ENCODE results near the gene SPSB4. TPM values are rescaled to one million over a fixed set of nuclear protein-coding genes. Genes with fewer than 3 reads are reported as not detected.
"Not testable (repeated sequence)": the region's sequence is repeated elsewhere in the genome, so short reads cannot be mapped to it uniquely, and the experiment has no call there.

The SPSB4 gene
- total RNA-seq, 1 donor from 2014 or later = under 0.01 TPM

DNA sequence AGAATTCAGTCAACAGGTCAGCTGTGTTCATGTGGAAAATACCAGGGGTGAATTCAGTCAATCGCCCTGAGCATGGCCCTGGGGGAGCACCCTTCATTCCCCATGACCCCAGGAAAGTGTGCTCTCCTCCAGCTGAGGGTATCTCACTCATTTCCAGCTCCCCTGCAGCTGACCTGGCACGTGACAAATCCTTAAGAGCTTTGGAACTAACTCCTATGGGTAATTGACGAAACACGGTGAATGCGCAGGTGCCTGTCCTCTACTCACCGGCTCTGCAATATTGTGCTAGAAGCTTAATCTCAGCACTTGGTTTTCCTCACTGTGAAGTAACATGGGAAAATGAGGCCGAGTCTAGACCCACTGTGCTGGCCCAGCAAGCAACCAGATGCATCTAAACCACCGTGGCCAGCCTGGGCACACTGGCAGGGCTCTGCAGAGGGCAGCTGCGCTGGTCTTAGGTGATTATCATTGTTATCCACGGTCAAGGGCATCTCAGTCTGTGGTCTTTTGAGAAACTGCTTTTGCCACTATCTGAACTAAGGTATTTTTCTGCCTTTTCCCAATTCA lies 63.1 kb downstream of the SPSB4 start:
- DNase-seq (ENCODE audit: low read depth in 2 of 2) = no peak

DNA sequence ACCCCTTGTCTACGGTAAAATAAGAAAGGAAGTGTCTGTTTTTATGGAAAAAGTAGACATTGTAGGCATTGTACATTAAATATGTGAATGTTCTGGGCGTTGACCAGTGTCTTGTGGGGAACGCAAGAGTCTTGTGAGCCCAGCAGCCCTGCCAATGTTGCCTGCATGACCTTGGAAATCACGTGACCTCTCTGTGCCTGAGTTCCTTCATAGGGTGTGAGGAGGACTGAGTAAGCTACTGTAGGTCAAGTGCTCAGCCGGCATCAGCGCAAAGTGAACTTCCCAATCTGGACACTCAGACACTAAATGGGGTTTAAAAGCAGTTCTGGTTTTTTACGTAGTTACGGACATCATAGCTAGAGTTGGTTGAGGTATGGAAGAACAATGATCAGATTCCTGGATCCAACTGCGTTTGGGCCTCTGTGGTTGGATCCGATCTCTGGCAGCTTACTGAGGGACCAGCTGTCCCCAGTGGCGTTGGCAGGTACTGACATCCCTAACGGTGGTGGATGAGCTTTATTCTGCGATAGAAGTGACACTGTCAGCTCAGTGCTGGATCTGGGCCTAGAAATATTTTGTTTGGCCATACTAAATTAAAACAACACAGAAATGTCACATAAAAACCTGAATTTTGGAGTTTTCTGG lies 63.8 kb downstream of the SPSB4 start:
- DNase-seq (ENCODE audit: low read depth in 2 of 2) = no peak

DNA sequence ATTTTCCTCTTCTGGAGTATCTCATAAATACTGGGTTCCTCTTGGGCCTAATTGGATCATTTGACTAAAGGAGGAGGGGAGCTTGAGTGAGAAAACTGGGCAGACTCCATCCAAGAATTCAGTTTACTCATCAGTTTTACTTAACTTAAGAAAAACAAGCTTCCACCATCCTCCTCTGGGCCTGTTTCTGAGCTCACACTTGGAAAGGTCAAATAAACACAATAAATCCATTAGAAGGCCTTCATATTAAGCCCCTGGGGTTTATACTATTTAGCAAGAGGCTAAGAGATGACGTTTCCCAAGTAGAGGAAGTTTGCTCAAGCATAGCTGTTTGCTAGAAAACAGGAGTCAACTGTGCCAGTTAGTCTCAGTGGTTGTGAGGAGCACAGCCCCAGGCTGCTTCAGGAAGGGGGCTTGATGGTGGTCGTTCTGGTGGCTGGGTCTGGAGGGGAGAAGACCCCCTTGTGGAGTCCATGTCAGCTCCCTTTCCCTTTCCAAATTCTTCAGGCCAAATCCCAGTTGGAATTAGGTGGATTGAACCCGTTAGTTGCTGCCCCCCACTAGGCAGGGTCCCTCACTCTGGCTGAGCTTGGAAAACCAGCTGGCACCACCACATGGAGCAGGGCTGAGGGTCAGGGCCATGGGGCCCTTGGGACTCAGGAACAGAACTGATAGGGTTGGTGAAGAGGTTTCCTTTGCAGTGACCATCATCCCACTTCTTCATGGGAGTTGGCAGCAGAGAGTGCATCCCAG lies 64.8 kb downstream of the SPSB4 start:
- DNase-seq (ENCODE audit: low read depth in 2 of 2) = no peak

DNA sequence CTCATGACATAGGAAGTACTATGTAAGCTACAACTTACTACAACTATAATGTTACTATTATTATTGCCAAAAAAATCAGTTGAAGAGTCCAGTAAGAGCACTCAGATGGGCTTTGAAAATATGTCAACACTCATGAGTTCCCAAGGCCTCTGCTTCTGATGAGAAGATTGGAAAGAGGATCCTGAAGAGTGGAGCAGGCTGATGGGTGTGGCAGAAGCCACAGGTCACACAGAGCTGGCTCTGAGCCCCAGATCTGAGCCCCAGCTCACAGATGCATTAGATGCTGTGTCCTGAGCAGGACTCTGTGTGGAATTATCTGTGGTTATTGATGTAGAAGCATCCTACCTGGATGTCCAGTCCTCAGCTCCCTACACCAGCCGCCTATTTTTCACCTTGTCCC lies 65.6 kb downstream of the SPSB4 start:
- no peak for DNase-seq (ENCODE audit: low read depth in 2 of 2)

DNA sequence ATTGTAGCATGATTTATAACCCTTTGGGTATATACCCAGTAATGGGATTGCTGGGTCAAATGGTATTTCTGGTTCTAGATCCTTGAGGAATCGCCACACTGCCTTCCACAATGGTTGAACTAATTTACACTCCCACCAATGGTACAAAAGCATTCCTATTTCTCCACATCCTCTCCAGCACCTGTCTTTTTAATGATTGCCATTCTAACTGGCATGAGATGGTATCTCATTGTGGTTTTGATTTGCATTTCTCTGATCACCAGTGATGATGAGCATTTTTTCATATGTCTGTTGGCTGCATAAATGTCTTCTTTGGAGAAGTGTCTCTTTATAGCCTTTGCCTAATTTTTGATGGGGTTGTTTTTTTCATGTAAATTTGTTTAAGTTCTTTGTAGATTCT lies 66.8 kb downstream of the SPSB4 start:
- not testable (repeated sequence) for DNase-seq (ENCODE audit: low read depth in 2 of 2)

DNA sequence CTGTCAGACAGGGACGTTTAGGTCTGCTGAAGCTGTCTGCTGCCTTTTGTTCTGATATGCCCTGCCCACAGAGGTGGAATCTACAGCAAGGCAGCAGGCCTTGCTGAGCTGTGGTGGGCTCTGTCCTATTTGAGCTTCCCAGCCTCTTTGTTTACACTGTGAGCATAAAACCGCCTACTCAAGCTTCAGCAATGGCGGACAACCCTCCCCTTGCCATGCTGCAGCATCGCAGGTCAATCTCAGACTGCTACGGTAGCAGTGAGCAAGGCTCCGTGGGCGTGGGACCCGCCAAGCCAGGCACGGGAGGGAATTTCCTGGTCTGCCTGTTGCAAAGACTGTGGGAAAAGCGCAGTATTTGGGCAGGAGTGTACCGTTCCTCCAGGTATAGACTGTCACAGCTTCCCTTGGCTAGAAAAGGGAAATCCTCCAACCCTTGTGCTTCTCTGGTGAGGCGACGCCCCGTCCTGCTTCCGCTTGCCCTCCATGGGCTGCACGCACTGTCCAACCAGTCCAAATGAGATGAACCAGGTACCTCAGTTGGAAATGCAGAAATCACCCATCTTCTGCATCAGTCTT lies 71.4 kb downstream of the SPSB4 start:
- DNase-seq (ENCODE audit: low read depth in 2 of 2) = no peak

DNA sequence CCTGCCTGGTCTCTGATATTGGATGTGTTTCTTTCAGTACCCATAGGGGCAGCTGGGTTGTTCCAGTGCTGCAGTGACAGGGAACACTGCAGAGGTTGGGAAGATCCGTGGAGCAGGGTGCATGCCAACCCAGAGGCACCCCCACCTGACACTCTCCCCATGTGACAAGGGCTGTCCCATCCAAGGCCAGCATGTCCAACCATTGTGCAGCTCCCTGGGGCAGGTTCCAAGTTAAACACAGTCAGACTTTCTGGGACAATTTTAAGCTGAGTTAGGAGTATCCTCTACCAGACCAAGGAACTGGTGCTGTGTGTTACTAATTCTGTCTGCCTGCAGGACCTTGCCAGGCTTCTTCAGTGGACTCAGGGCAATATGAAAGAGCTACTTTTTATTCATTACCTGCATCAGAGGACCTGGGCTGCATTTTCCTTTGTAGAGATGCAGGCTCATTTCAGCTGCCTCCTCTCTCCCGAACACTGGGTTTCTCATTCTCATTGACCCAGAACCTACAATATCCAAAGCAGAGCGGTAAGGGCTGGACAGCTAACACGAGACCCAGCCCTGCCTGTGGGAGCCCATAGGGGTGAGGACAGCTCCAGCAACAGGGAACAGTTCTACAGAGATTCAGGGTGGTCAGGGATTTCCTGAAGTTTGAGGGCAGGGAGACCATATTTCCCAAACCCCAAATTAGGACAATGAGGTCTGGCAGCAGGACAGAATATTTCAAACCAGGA lies 72.7 kb downstream of the SPSB4 start:
- DNase-seq (ENCODE audit: low read depth in 2 of 2) = no peak

DNA sequence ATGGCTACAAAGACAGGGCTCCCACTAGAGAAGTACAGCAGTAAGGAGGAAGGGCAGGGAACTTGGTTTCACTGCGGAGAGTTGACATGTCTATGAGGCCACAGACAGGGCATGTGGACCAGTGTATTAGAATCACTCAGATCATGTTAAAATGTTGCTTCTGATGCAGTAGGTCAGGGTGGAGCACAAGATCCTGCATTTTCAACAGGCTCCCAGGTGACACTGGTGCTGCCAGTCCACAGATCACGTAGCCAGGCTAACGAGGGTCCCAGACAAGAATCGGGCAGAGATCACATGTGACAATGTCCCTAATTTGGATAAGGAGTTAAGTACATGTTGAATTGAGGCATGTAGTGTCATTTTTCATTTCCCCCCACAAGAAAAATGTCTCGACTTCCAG lies 73.6 kb downstream of the SPSB4 start:
- no peak for DNase-seq (ENCODE audit: low read depth in 2 of 2)

DNA sequence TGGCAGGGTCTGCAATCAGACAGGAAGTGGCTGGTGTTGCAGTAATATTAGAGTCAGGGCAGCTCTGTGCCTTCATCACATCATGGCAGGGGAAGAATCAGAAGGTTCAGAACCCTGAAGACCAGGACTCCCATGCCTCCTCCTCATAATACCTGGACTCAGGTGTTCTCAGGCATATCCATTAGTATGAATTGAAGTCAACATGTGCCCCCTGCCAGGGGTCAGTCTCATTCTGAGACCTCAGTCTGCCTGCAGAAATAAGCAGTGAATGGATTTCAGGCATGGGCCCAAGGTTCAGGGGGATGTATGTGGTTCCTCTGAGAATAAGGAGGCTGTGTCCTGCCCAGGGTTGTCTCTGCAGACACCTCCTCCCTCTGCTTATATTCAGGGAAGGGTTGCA lies 74.2 kb downstream of the SPSB4 start:
- DNase-seq (ENCODE audit: low read depth in 2 of 2) = no peak

DNA sequence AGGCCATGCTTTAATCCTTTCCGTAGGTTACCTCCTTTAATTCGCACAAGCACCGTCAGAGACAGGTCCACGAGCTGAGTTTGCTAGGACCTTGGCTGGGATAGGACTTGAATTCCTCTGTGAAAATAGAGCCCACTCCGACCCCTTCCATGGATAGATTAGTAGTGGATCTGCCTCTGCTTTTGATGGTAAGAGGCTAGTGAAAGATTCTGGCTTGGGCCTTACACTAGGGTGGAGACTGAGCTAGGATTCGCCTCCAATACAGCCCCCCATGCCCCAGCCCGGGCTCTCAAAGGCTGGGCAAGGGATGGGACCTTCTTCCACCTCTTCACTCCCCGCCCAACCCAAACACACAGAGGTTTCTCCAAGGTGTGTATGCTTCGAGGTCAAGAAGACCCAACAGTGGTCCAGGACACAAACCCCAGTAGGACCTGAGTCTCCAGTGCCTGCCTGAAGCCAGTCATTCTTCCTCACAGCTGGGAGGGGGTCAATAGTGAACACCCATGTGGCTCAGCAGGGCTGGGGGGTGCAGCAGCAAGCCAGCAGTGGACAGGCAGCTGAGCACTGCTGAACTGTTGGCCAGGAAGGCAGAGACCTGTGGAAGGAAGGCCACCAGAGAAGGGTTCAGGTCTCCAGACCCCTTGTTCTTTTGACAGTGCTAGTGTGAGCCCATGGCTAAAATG lies 75.7 kb downstream of the SPSB4 start:
- DNase-seq (ENCODE audit: low read depth in 2 of 2) = no peak

DNA sequence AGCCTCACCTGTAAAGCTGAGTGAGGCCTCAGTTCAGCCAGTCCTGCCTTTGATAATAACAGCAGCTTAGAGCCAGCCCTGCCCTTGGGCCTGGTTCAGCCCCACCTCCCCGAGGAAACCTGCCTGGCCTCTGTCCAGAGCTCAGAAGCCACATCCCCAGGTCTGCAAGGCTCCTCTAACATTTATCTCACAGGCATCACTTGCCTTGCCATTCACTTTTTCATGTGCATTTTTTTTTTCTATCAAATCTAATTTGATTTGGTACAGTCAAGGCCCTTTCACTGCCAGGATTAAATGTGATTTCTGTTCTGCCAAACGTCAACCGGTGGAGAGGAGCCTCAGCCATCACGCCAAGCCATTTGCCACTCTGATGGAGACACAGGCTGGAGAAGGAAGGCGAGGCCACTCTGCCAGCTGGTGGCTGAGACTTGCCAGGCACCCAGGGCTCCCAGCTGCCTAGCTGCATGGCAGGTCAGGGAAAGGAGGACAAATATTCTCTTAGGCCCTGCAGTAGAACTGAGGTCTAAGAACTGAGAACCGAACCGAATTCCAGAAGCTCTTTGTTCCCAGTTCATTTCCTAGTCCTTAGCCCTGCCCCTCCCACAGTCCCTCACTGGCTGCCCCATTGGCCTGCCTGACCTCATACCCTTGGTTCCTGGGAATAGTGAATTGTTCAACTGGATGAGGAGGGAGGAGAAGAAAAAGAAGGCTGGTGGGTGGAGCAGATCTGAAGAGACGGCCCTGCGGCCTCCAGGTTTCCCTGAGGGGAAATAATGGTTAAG lies 76.4 kb downstream of the SPSB4 start:
- DNase-seq (ENCODE audit: low read depth in 2 of 2) = no peak

DNA sequence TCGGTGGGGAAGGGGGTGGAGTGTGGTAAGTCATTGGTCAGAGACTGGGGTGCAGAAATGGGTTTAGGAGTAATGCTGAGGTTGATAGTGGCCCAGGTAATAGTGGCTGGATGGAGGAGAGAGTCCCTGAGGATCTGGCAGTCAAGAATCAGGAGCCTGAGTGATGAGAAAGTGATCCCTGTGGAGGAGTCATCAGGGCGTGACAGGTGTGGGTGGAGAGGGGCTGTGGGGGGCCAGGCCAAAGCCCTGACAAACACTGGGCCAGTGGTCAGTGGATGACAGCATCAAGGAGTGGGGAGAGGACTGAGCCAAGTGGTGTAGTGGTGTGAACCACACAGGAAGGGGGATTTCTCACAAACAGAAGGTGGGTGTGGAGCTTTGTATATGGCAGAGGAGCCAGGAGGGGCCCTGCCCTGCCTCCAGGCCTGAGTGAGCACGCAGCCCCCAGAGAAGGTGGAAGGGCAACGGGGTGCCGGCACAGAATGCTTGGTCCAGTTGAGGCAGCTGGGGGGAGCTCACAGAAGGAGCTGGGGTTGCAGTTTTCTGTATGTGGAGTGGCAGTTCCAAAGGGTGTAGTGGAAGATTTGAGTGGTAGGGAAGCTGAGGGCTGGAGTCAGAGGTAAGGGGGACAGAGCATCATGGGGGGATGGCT lies 77.1 kb downstream of the SPSB4 start:
- DNase-seq (ENCODE audit: low read depth in 2 of 2) = no peak

DNA sequence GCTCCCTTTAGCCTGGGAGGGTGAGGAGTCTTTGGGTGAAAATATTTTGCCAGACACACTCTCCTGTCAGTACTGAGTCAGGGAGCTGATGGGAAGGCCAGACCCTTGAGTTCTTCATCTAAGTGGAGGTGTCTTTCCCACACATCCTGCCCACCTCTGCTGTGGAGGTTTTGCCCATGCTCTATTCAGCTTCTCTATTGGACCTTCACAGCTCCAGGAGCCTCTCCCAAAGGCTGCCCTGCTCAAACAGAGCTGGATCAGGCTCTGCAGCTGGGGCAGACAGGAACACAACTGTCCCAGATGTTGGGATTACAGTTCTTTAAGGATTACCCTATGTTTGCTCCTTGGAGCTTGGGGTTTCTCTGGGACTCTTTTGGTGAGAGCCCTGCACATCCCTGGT lies 77.9 kb downstream of the SPSB4 start:
- no peak for DNase-seq (ENCODE audit: low read depth in 2 of 2)

DNA sequence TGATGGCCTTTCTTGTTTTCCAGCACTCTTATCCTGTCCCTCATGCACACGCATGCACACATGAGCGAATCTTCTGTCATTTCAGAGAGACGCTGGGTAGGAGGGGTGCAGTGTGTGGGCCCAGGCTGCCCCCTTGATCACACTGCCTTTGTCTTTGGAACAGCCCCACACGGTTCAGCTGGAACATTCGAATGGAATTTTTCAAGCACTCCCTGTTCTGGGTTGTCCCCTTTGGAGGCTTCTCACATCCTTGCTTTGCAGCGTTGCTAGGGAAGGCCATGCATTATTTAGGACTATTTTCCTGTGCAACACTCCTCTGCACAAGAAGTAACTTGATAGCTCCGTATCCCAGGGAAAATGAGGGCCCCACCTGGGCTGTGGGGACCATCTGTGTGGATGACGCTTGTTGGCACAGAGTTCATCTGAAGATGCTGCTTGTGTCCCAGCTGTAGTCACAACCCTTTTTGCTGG lies 78.4 kb downstream of the SPSB4 start:
- no peak for DNase-seq (ENCODE audit: low read depth in 2 of 2)

DNA sequence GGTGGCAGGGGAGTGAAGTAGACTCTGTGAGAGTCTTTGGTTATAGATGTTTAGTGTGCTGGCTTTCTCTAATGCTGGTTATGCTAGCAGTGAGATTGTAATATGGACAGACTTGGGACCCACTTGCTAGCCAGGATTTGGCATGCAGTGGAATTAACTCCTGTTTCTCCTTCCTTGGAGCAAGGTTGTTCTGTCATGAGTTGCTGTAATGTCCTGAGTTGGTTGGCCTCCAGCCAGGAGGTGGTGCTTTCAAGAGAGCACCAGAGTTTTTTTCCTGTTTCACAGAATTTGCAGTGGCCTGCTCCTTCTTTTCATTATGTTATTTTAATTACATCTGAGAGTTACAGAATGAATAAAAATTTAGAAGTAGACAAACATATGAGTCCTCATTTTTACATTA lies 92.4 kb downstream of the SPSB4 start:
- DNase-seq (ENCODE audit: low read depth in 2 of 2) = no peak

DNA sequence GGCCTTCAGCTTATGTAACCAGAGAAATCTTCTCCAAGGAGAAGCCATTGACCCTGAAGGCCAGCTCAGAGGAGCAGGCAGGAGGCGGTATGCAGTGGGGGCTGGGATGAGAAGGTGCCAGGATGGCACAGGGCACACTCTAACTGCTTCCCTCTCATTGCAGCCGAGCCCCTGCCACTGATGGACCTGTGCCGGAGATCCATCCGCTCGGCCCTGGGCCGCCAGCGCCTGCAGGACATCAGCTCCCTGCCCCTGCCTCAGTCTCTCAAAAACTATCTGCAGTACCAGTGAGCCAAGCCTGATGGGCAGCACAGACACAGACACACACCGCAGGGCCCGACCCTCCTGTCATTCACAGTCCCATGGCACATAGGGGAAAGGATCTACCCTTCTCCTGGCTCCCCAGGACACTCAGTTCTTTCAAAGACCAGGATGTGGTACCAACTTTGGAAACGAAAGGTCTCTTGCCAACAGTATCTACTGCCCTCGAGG lies 95.9 kb downstream of the SPSB4 start:
- DNase-seq (ENCODE audit: low read depth in 2 of 2) = no peak

DNA sequence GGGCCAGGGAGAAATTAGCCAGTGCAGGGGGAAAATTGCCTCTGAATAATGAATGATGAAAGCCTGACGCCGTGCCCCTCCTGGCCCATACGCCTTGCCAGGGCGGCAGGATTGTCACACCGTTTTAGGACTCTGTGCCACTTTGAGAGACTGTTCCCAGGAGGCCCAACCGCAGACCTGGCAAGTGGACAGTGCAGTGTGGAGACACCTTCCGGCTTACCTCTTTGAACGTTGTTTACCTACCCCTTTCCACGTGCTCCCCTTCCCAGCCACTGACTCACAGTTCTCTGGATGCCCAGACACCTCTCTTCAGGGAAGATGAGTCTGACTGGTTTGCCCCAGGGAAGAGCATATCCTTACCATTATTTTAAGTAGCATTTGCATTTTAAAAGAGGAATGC lies 96.5 kb downstream of the SPSB4 start:
- no peak for DNase-seq (ENCODE audit: low read depth in 2 of 2)

DNA sequence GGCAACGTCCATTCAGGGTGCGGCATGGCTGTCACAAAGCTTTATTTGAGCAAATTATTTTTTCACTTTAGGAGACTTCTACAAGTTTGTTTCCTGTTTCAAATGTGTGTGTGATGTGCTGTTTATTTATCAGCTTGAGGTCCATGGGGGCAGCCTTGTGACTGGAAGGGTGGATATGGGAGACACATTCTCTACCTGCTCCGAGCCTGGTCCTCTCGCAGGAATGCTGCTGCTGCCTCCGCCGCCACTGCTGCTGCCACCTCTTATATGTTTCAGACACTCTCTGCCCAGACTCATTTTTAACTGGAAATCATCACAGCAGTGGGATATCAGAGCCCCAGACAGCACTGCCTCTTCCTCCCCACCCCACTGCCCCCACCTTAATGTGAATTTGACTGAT lies 97.0 kb downstream of the SPSB4 start:
- no peak for DNase-seq (ENCODE audit: low read depth in 2 of 2)

DNA sequence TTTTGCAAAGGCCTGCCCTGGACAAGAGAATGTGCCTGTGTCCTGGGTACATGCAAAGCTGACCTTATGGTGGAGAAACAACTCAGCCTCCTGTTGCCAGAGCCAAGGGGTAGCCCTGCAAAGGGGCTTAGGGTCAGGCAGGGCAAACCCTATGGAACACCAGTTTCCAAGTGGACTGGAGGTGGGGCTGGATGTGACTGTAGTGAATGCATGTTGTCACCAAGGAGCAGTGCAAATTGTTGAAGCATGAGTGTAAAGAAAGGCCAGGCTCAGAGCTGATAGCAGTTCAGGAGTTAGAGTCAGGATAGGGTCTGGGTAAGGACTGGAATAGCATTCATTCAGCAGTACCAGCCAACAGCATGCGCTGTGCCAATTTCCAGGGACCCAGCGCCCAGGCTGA lies 97.6 kb downstream of the SPSB4 start:
- no peak for DNase-seq (ENCODE audit: low read depth in 2 of 2)

Measured in dermis microvascular lymphatic vessel endothelial cell (primary cell).